Activated naive CD4-positive, alpha-beta T cell treated with anti-CD3 and anti-CD28 coated beads, Interleukin-2, amount 50 U/mL, for 24 hours (primary cell): ENCODE results near the gene GNGT2.
"Not testable (repeated sequence)": the region's sequence is repeated elsewhere in the genome, so short reads cannot be mapped to it uniquely, and the experiment has no call there.

Experiments used
- H3K27ac Mint-ChIP-seq: one replicate; pipeline ENCODE4 v1.8.0; 2021; ENCODE audit warnings: mild to moderate bottlenecking, mixed read lengths
- H3K27me3 Mint-ChIP-seq: one replicate; pipeline ENCODE4 v1.8.0; 2021; ENCODE audit warnings: mixed read lengths
- H3K36me3 Mint-ChIP-seq: one replicate; pipeline ENCODE4 v1.8.0; 2021; ENCODE audit warnings: mixed read lengths
- H3K4me1 Mint-ChIP-seq: one replicate; pipeline ENCODE4 v1.8.0; 2021; ENCODE audit warnings: mixed read lengths
- H3K4me3 Mint-ChIP-seq: one replicate; pipeline ENCODE4 v1.8.0; 2021; ENCODE audit warnings: mild to moderate bottlenecking, mixed read lengths
- H3K9me3 Mint-ChIP-seq: one replicate; pipeline ENCODE4 v1.8.0; 2021; ENCODE audit warnings: mixed read lengths

GNGT2 gene

DNA sequence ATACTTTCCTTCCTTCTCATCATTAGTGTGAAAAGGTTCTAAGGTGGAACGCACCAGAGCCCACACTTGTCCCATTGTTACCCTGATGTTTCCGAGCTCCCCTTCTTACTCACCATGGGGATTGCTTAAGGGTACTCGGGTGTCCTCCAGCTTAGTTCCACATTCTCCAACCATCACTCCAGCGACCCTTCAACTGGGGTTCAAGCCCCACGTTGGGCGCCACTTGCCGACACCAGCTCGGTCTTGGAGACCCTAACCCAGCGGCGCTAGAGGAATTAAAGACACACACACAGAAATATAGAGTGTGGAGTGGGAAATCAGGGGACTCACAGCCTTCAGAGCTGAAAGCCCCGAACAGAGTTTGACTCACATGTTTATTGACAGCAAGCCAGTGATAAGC lies 34.4 kb downstream of the GNGT2 start:
- H3K9me3 Mint-ChIP-seq: peaks cover 20% of the 10 kb centered on the region
- not testable (repeated sequence) for H3K4me1 Mint-ChIP-seq, H3K4me3 Mint-ChIP-seq, H3K27ac Mint-ChIP-seq, H3K36me3 Mint-ChIP-seq
- H3K27me3 Mint-ChIP-seq: peaks cover 23% of the 10 kb centered on the region

GRCh38 chr17:49170711-49171110 lies 39.7 kb downstream of the GNGT2 start:
- not testable (repeated sequence) for H3K4me3 Mint-ChIP-seq, H3K36me3 Mint-ChIP-seq, H3K27ac Mint-ChIP-seq, H3K4me1 Mint-ChIP-seq
- peaks cover 42% of the 10 kb centered on the region for H3K27me3 Mint-ChIP-seq
- H3K9me3 Mint-ChIP-seq: peaks cover 17% of the 10 kb centered on the region

GRCh38 chr17:49170216-49170615 lies 40.2 kb downstream of the GNGT2 start:
- no peaks in the 10 kb centered on the region for H3K4me1 Mint-ChIP-seq
- no peak overlapping the region for H3K4me3 Mint-ChIP-seq
- H3K36me3 Mint-ChIP-seq: peaks cover 1% of the 10 kb centered on the region
- H3K27ac Mint-ChIP-seq: no peak overlapping the region
- peaks cover 14% of the 10 kb centered on the region for H3K9me3 Mint-ChIP-seq
- H3K27me3 Mint-ChIP-seq: peaks cover 40% of the 10 kb centered on the region

DNA sequence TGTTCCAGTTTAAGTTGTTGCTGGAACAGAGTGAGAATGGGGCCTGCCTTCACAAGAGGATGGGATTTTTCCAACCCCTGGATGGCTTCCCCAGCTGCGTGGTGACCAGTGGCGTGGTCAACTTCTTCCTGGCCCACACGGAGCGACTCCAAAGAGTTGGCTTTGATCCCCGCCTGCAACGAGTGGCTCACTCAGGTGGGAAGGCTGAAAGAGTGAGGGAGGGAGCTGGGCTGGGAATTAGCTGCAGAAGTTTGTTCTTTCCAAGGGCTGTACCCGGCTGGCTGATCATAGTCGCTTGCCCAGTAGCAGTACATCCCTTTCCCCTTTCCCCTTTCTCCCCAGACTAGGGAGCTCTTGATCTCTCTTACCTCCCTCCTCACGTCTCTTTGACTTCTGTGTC lies 41.7 kb downstream of the GNGT2 start:
- Mint-ChIP-seq H3K27ac (no peak overlapping the region), H3K36me3 (no peaks in the 10 kb centered on the region), H3K9me3 (peaks cover 2% of the 10 kb centered on the region), H3K4me3 (no peak overlapping the region), H3K27me3 (peaks cover 35% of the 10 kb centered on the region), H3K4me1 (no peaks in the 10 kb centered on the region)

DNA sequence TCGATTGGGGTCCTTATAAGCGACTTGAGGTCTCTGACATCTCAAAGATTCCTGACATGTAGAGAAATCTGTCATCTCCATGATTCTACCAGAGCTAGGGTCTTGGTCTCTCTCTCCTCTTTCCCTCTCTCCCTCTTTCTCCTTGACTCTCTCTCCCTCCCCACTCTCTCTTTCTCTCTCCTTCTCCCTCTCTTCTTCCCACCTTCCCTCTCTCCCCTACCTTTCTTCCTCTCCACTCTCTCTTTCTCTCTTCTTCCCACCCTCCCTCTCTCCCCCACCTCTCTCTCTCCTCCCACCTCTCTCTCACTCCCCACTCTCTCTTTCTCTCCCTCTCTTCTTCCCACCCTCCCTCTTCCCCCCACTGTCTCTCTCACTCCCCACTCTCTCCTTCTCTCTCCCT lies 45.2 kb downstream of the GNGT2 start:
- Mint-ChIP-seq H3K4me1 (no peaks in the 10 kb centered on the region), H3K27me3 (peaks cover 17% of the 10 kb centered on the region), H3K4me3 (no peak overlapping the region), H3K9me3 (no peaks in the 10 kb centered on the region), H3K36me3 (no peaks in the 10 kb centered on the region), H3K27ac (no peak overlapping the region)

DNA sequence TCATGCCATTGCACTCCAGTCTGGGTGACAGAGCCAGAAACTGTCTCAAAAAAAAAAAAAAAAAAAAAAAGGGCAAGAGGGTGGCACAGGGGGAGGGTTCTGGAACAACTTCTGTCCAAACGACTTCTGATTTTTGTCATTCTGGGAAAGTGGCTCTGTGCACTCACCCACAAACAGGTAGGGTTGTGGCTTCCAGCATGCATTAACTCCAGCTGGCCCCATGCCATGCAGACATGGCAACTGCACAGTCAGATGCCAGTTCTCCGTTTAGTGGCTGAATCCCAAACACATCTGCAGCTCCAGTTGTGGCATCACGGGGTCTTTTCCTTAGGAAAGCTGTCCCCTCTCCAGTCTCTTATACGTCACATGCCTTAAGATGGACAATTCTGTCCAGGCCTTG lies 47.5 kb downstream of the GNGT2 start:
- H3K36me3 Mint-ChIP-seq: no peaks in the 10 kb centered on the region
- no peak overlapping the region for H3K27ac Mint-ChIP-seq
- H3K4me1 Mint-ChIP-seq: no peaks in the 10 kb centered on the region
- H3K9me3 Mint-ChIP-seq: no peaks in the 10 kb centered on the region
- no peak overlapping the region for H3K4me3 Mint-ChIP-seq
- H3K27me3 Mint-ChIP-seq: peaks cover 7% of the 10 kb centered on the region

DNA sequence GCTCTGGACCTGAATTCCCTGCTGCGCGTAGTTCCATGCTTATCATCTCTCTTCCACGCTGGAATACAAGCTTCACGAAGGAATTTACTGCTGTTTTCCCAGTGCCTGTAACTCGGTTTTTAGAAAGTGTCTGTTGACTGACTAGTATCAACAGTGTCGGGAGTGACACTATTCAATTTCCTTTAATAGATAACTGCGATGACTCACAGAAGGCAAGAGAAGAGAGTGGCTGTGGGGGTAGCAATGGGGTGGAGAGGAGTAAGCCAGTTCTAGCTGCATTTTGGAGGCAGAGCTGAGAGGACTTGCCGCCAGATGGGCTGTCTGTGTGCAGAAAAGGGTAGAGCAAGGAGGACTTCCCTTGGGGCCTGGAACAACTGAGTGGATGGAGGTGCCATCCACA lies 52.6 kb downstream of the GNGT2 start:
- peaks cover 9% of the 10 kb centered on the region for H3K27me3 Mint-ChIP-seq

DNA sequence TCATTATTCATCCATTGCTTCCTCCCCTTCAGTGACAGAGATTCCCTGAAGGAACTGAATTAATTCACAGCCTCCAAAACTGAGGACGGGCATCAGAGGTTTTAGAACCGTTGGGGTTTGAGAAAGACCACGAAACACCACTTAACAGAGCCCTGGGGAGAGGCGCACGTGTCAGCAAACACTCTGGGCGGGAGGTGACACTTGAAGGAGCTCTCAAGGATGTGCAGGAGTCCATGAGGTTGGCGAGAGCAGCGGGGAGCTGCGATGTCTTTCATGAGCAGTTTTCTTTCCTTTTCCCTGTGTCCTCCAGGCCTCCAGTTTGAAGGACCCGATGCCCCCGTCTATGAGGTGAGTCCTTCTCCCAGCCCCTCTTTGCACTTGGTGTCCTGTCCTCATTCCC lies 54.1 kb downstream of the GNGT2 start:
- H3K27ac Mint-ChIP-seq: no peak overlapping the region
- H3K4me3 Mint-ChIP-seq: no peak overlapping the region
- no peaks in the 10 kb centered on the region for H3K4me1 Mint-ChIP-seq
- H3K36me3 Mint-ChIP-seq: no peaks in the 10 kb centered on the region
- H3K27me3 Mint-ChIP-seq: peaks cover 9% of the 10 kb centered on the region
- H3K9me3 Mint-ChIP-seq: no peaks in the 10 kb centered on the region

More for the DNA sequence above, 52.6 kb downstream of the GNGT2 start:
- no peak overlapping the region for H3K4me3 Mint-ChIP-seq
- H3K9me3 Mint-ChIP-seq: no peaks in the 10 kb centered on the region
- H3K27ac Mint-ChIP-seq: no peak overlapping the region
- H3K4me1 Mint-ChIP-seq: no peaks in the 10 kb centered on the region
- H3K36me3 Mint-ChIP-seq: no peaks in the 10 kb centered on the region
